ENCODE data around the gene TTC9B.

DNA sequence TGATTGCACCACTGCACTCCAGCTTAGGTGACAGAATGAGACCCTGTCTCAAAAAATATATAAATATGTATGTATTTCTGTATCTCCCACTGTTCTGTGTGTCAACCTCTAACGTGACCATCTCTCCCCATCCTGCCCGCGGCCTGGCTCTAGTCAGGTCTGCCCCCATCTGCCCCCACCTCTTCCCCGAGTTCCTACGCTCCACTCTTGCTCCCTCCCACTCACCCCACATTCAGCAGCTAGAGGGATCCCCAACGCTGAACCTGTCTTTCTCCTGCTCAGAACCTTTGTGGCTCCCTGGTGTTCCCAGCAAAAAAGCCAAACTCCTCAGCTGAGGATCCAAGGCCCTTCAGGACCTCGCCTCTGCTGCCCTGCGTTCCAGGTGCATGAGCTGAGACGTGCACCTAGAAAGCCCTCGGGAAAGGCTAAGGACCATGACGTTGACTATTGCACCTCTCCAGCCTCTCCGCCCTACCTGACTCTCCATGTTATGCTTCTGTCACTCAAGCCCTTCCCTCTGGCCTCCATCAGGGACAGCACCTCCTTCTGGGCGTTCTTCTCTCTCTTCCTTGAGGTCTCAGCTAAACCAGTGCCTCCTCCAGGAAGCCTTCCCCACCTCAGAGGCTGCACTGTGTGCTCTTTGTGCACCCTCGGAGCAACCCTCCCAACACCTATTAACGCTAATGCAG is 48.9 kb upstream of the TTC9B start:
- no peak for TF ChIP-seq EP300 (IDR thresholded peaks at IDR 0.05)
- TF ChIP-seq, protein P1, sequence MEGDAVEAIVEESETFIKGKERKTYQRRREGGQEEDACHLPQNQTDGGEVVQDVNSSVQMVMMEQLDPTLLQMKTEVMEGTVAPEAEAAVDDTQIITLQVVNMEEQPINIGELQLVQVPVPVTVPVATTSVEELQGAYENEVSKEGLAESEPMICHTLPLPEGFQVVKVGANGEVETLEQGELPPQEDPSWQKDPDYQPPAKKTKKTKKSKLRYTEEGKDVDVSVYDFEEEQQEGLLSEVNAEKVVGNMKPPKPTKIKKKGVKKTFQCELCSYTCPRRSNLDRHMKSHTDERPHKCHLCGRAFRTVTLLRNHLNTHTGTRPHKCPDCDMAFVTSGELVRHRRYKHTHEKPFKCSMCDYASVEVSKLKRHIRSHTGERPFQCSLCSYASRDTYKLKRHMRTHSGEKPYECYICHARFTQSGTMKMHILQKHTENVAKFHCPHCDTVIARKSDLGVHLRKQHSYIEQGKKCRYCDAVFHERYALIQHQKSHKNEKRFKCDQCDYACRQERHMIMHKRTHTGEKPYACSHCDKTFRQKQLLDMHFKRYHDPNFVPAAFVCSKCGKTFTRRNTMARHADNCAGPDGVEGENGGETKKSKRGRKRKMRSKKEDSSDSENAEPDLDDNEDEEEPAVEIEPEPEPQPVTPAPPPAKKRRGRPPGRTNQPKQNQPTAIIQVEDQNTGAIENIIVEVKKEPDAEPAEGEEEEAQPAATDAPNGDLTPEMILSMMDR (IDR thresholded peaks at IDR 0.05), result no peak
- no peak for TF ChIP-seq POLR2A (IDR thresholded peaks at IDR 0.05; ENCODE audit: low read length)

All from A549 (cell line).